Parathyroid adenoma (tissue), 2 donors: ENCODE data around the gene RAB33B.
A peak's percentile ranks its signal among the peaks of the same experiment; 100 is the strongest.

Source experiments
- H2AFZ ChIP-seq: fragments of 300-600 bp; sonication (generic); one replicate; pipeline ENCODE4 v1.7.0; 2017; ENCODE audit warnings: antibody characterized with exemption, mild to moderate bottlenecking
- H3K27ac ChIP-seq: fragments of 300-600 bp; sonication (generic); one replicate; pipeline ENCODE4 v1.7.0; 2017
- H3K27me3 ChIP-seq: fragments of 300-600 bp; sonication (generic); one replicate; pipeline ENCODE4 v1.7.0; 2017; ENCODE audit warnings: low read length; ENCODE audit not compliant: control insufficient read depth, insufficient read depth
- H3K36me3 ChIP-seq: fragments of 300-600 bp; sonication (generic); one replicate; pipeline ENCODE4 v1.7.0; 2017; ENCODE audit warnings: low read length; ENCODE audit not compliant: control insufficient read depth, insufficient read depth
- H3K4me1 ChIP-seq: fragments of 300-600 bp; sonication (generic); one replicate; pipeline ENCODE4 v1.7.0; 2017; ENCODE audit warnings: control low read depth
- H3K4me2 ChIP-seq: fragments of 300-600 bp; sonication (generic); one replicate; pipeline ENCODE4 v1.7.0; 2017; ENCODE audit warnings: low read length
- H3K4me3 ChIP-seq: fragments of 300-600 bp; sonication (generic); one replicate; pipeline ENCODE4 v1.7.0; 2017; ENCODE audit warnings: low read depth, low read length
- H3K79me2 ChIP-seq: fragments of 300-600 bp; sonication (generic); one replicate; pipeline ENCODE4 v1.7.0; 2017; ENCODE audit warnings: control low read depth
- H3K9ac ChIP-seq: fragments of 300-600 bp; sonication (generic); one replicate; pipeline ENCODE4 v1.7.0; 2017; ENCODE audit warnings: mild to moderate bottlenecking
- H3K9me3 ChIP-seq: fragments of 300-600 bp; sonication (generic); one replicate; pipeline ENCODE4 v1.7.0; 2017; ENCODE audit warnings: low read length; ENCODE audit not compliant: control insufficient read depth
- TF ChIP-seq, protein P1 (sequence below): fragments of 300-600 bp; sonication (generic); IDR thresholded peaks from one replicate; pipeline ENCODE4 v1.7.0; 2017; ENCODE audit warnings: antibody characterized with exemption, mild to moderate bottlenecking
- donor health status: primary hyperparathyroidism.

The RAB33B gene

DNA sequence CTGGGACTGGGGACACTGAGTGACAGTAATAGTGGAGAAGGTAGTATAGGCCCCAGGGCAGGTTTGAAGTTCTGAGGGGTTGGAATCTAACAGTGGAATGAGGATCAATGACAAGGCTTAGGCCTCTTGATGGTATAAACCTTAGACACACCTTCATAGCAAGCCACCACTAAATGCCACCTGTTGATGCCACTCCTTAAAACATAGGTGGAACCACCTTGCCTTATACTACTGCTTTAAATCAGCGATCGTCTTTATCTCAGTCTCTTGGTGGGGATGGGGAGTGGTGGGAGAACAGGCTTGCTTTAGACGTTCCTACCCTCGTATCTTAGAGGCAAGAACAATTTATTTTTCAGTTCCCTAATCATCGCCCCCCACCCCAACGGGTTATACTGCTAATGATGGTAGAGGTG, 1.2 kb downstream of the RAB33B start:
- H3K36me3 ChIP-seq: no peaks in the 10 kb centered on the region
- H3K4me1 ChIP-seq: no peaks in the 10 kb centered on the region
- no peak overlapping the region for H3K9ac ChIP-seq
- no peaks in the 10 kb centered on the region for H3K9me3 ChIP-seq
- H3K4me3 ChIP-seq: peak overlapping the region; percentile 84
- H3K27me3 ChIP-seq: no peaks in the 10 kb centered on the region
- peaks cover 18% of the 10 kb centered on the region for H3K79me2 ChIP-seq
- TF ChIP-seq, protein P1, sequence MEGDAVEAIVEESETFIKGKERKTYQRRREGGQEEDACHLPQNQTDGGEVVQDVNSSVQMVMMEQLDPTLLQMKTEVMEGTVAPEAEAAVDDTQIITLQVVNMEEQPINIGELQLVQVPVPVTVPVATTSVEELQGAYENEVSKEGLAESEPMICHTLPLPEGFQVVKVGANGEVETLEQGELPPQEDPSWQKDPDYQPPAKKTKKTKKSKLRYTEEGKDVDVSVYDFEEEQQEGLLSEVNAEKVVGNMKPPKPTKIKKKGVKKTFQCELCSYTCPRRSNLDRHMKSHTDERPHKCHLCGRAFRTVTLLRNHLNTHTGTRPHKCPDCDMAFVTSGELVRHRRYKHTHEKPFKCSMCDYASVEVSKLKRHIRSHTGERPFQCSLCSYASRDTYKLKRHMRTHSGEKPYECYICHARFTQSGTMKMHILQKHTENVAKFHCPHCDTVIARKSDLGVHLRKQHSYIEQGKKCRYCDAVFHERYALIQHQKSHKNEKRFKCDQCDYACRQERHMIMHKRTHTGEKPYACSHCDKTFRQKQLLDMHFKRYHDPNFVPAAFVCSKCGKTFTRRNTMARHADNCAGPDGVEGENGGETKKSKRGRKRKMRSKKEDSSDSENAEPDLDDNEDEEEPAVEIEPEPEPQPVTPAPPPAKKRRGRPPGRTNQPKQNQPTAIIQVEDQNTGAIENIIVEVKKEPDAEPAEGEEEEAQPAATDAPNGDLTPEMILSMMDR: no peak
- H3K4me2 ChIP-seq: peak overlapping the region; percentile 90
- H3K27ac ChIP-seq: no peak overlapping the region
- no peak overlapping the region for H2AFZ ChIP-seq

DNA sequence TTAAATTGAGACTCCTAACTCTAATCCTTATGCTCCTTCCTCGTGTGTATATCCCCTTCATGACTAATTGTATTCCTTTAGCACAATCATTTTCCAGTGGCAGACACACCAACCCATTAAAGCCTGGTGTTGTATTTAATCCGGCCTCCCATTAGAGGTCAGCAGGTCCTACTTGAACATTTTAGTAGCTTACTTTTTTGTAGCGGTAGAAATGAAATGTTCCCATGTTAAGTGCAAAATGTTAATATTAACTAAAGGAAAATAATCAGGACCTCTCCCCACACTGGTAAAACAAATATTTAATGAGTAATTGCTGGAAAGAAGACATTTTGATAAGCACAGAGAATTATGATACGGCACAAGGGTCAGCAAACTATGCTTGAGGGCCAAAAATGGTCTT, 3.4 kb downstream of the RAB33B start:
- no peak overlapping the region for H3K27ac ChIP-seq

DNA sequence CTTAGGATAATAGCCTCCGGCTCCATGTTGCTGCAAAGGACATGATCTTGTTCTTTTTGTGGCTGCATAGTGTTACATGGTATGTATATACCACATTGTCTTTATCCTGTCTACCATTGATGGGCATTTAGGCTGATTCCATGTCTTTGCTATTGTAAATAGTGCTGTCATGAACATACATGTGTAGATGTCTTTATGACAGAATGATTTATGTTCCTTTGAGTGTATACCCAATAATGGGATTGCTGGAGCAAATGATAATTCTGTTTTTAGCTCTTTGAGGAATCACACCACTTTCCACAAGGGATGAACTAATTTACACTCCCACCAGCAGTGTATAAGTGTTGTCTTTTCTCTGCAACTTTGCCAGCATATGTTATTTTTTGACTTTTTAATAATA, 4.6 kb downstream of the RAB33B start:
- H3K4me3 ChIP-seq: no peak overlapping the region
- TF ChIP-seq, protein P1: no peak
- no peak overlapping the region for H3K9ac ChIP-seq
- H3K36me3 ChIP-seq: no peaks in the 10 kb centered on the region
- no peak overlapping the region for H3K4me2 ChIP-seq
- H3K4me1 ChIP-seq: no peaks in the 10 kb centered on the region
- no peak overlapping the region for H3K27ac ChIP-seq
- no peaks in the 10 kb centered on the region for H3K9me3 ChIP-seq
- peaks cover 18% of the 10 kb centered on the region for H3K79me2 ChIP-seq
- H2AFZ ChIP-seq: no peak overlapping the region
- H3K27me3 ChIP-seq: no peaks in the 10 kb centered on the region

More for the DNA sequence above, 3.4 kb downstream of the RAB33B start:
- no peak overlapping the region for H2AFZ ChIP-seq
- no peak overlapping the region for H3K4me2 ChIP-seq
- no peak overlapping the region for H3K9ac ChIP-seq
- H3K4me3 ChIP-seq: no peak overlapping the region
- H3K9me3 ChIP-seq: no peaks in the 10 kb centered on the region
- no peaks in the 10 kb centered on the region for H3K27me3 ChIP-seq
- peaks cover 18% of the 10 kb centered on the region for H3K79me2 ChIP-seq
- TF ChIP-seq, protein P1: no peak
- H3K4me1 ChIP-seq: no peaks in the 10 kb centered on the region
- no peaks in the 10 kb centered on the region for H3K36me3 ChIP-seq

DNA sequence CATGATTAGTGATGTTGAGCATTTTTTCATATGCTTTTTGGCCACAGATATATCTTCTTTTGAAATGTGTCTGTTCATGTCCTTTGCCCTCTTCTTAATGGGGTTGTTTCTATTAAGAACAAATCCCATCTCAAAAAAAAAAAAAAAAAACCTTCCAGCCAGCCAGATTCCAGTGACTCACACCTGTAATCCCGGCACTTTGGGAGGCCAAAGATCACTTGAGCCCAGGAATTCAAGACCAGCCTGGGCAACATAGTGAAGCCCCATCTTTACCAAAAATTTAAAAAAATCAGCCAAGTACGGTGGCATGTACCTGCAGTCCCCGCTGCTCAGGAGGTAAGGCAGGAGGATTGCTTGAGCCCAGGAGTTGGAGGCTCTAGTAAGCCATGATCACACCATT, 5.1 kb downstream of the RAB33B start:
- H3K4me3 ChIP-seq: no peak overlapping the region

DNA sequence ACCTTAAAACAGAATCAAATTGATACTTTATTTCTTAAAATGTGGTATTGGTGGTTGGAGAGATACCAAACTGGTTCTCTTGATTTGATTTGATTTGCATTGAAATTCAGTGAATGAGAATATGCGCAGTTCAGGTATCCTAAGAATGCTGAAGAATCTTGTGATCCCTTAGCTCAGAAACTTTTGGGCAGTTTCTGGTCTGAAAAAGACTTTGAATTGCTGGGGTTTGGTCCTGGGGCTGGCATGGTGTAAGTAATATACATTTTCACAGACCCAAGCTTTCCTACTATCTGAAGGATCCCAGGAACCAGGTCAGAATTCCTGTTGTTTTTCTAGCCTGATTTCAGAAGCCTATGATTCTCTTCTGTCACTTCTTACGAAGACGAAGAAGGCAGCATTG, 6.6 kb downstream of the RAB33B start:
- no peak overlapping the region for H3K4me3 ChIP-seq
- no peak overlapping the region for H3K4me2 ChIP-seq
- TF ChIP-seq, protein P1: no peak
- no peaks in the 10 kb centered on the region for H3K9me3 ChIP-seq
- no peak overlapping the region for H2AFZ ChIP-seq
- no peaks in the 10 kb centered on the region for H3K4me1 ChIP-seq
- no peak overlapping the region for H3K9ac ChIP-seq
- H3K27ac ChIP-seq: no peak overlapping the region
- no peaks in the 10 kb centered on the region for H3K36me3 ChIP-seq
- H3K27me3 ChIP-seq: no peaks in the 10 kb centered on the region
- peaks cover 16% of the 10 kb centered on the region for H3K79me2 ChIP-seq

More for the DNA sequence above, 5.1 kb downstream of the RAB33B start:
- no peak overlapping the region for H2AFZ ChIP-seq
- no peaks in the 10 kb centered on the region for H3K27me3 ChIP-seq
- peaks cover 22% of the 10 kb centered on the region for H3K79me2 ChIP-seq
- H3K36me3 ChIP-seq: no peaks in the 10 kb centered on the region
- H3K4me1 ChIP-seq: no peaks in the 10 kb centered on the region
- TF ChIP-seq, protein P1: no peak
- no peaks in the 10 kb centered on the region for H3K9me3 ChIP-seq
- H3K27ac ChIP-seq: no peak overlapping the region
- H3K4me2 ChIP-seq: no peak overlapping the region
- no peak overlapping the region for H3K9ac ChIP-seq
